ENCODE measurements around the gene RAD51B.

Gene RAD51B

DNA sequence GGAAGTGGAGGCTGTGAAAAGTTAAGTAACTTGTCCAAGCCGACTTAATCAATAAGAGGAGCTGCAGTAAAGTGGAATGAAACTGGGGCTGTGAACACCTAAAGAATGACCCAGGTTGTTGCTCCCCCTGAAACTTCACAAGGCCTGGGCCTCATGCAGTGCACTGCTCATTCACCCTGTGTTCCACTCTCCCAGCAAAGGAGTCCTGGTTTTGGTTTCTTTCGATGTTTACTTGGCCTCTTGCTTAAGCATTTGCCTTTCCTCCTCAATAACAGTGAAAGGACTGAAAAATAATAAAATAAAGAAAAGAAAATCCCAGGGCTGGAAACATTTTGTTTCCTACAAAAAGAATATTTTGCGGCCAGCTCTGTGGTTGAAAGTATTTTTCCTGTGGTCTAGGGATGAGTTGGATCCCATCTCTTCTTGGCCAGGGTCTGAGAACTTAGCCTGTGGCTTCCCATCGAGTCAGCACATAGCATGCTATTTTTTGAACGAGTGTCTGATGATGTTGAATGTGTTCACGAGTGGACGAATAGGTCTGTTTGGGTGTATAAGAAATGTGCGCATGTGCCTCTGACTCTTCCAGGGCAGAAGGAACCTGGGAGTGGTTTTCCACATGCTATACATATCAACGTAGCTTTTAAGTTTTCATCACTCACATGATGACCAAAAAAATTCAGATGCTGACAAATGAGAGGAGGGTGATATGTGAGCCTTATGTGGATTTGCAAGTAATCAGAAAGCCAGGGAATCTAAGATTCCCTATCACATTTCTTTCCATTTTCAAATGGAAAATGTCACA, 623.5 kb downstream of the RAD51B start:
- peak; percentile 64 for DNase-seq (ENCODE audit: low read depth)

DNA sequence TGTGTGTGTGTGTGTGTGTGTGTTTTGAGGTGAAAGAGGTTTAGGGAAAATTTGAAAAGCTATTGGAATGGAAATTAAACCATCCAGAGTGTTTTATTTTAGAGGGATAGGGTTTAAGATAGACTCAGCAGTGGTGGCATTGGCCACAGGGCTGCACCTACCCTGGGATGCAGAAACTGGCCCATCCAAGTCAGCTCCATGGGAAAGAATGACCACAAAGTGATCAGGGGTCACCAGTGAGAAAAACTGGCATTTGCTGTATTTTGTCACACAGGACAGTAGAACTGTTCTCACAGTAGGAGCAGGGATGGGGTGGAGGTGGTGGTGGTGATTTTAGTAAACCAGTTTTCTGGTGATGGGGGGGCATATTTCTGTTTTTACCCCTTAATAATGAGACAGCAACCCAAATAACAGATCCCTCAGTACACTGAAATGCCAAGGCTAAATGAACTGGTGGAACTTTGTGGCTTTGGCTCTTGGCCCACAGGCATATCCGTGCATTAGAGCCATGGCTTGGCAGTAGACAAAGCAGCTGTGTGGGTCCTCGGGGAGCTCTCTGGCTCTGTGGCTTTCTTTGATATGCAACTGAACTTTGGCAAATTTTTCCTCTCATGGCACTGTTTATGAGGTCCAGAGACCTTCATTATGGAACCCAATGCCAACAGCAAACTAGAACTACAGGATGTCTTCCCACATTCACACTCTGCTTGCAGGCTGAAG, 625.0 kb downstream of the RAD51B start:
- peak; percentile 60 for DNase-seq (ENCODE audit: low read depth)

- no peak for DNase-seq (ENCODE audit: low read depth)
These were observed 626.9 kb downstream of the RAD51B start for GRCh38 chr14:68446243-68447040.

- DNase-seq (ENCODE audit: low read depth), result no peak
These were observed 628.1 kb downstream of the RAD51B start for GRCh38 chr14:68447581-68448251.

DNA sequence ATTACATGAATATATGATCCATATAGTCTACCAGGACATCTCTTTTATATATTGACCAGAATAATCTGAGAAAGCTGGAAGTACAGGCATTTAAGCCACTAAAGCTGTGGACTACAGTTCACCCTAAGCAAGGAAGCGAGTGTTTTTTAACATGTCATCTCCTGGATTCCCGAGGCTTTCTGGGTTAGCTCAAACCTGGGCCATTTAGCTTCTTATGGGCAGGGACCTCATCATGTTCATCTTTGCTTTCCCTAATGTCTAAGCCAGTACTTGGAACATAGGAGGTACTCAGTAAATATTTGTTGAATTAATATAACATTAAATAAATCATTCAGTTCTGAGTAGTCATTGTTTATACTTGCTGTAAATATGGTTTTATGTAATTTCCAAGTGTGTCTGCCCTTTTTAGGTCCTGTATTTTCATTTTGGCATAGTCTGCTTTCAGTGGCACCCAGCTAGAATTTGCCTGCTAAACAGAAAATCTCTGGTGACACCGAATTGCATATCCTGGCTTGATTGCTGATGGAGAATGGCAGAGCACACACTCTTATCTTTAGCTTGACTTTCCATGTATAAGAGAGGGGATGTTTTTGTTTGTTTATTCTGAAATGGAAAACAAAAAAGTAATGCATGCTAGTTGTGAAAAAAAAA, 628.8 kb downstream of the RAD51B start:
- no peak for DNase-seq (ENCODE audit: low read depth)

DNA sequence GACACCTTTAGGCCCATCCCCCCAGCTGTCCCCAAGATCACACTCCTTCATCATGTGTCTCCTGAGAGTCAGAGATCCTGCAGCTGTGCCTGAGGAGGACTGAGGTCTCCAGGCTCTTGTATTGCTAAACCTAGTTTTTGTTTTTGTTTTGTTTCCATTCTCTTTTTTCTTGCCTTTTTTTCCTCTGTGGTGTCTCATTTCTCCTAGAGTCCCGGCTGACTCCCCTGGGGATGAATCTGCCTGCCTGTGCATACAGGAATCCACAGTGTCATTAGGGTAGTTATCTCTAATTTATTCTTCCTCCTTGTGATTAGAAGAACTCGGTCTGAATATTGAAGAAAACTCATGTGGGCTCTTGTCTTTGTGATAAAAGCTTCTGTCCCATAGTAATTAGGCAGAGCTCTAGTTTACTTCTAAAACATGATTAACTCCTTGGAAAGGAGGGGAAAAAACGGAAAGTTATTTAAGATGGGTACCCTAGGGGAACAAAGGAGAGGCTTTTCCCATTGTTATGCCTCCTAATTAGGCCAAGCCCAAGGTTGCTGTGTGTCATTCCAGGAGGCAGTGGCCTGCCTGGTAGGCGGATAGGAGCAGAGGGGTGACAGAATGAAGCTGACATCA, 630.1 kb downstream of the RAD51B start:
- DNase-seq (ENCODE audit: low read depth), result no peak

DNA sequence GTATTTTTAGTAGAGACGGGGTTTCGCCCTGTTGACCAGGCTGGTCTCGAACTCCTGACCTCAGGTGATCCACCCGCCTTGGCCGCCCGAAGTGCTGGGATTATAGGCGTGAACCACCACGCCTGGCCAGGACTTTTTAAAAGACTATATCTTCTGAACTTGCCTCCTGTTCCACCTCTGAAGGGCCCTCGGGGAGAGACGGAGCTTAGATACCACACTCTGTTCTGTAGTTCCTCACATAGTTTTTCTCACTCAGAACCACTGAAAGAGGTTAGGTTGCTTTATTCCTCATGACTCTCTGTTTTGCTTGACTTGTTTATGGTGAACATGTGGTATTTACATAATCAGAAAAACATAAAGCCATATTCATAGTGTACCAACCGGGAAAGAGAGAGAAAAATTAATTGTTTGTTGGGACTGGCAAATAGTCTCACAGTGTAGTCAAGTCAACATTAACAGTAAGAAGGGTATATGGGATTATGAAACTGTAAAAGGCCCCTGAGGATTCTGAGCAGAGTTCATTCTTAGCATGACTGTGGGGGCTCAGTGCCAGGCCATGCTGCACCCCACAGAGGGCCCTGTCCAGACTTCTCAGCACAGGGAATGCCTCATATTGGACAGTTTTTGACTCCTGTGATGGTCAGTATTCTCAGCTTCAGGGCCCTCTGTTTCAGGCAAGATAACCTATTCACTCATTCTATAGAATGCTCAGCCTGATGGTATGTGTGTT, 631.0 kb downstream of the RAD51B start:
- DNase-seq (ENCODE audit: low read depth), result no peak

GRCh38 chr14:68451696-68452373, 632.3 kb downstream of the RAD51B start:
- peak; percentile 45 for DNase-seq (ENCODE audit: low read depth)

GRCh38 chr14:68458253-68458652, 638.7 kb downstream of the RAD51B start:
- DNase-seq (ENCODE audit: low read depth), result no peak

- DNase-seq (ENCODE audit: low read depth), result peak; percentile 86
These were observed 639.4 kb downstream of the RAD51B start for GRCh38 chr14:68458840-68459469.

DNA sequence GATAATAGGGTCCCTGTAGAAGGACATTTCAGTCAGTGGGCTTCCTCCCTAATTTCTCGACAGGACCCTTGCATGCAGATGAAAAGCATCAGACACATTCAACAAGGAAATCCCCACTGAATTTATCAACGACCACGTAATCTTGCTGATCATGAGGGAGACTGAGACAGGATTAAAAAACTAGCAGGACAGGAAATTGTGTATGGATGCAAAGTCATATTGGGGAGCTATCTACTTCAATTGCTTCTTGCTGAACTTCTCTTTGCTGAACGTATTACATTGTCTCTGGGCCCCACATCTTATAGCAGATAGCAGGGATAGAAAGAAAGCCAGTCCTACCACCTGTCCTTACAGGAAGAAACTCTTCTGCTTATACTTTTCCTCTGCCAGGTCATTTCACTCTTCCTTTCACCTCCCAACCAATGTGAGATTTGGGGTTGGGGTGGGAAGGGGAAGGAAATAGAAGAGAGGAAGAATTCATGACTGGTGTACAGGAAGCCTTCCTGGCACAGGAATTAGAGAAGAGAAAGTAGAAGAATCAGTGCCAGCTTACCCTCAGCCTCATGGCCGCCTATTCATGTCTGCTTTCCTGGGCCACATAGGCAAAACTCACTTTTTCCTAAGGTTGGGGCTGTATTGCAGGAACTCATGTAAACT, 640.0 kb downstream of the RAD51B start:
- peak; percentile 33 for DNase-seq (ENCODE audit: low read depth)

- DNase-seq (ENCODE audit: low read depth), result no peak
These were observed 641.0 kb downstream of the RAD51B start for GRCh38 chr14:68460541-68460940.

DNA sequence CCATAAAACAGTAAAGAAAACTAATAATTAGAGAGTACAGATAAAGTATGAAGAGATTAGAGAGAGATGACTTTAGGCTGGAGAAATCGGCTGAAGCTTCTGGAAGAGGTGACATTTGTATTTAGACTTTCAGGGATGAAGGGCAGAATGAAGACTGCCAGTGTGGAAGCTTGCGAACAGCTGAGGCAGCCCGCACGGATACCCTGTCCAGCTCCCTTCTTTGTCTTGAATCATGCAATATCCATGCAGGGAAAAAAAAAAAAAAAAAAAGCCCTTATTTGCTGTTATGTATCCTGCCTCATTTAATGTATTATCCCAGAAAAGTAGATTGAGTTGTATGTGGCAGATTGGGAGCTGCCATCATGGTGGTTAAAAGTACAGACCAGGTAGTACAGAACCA, 641.5 kb downstream of the RAD51B start:
- no peak for DNase-seq (ENCODE audit: low read depth)

GRCh38 chr14:68462683-68463082, 643.1 kb downstream of the RAD51B start:
- DNase-seq (ENCODE audit: low read depth), result peak; percentile 88

DNA sequence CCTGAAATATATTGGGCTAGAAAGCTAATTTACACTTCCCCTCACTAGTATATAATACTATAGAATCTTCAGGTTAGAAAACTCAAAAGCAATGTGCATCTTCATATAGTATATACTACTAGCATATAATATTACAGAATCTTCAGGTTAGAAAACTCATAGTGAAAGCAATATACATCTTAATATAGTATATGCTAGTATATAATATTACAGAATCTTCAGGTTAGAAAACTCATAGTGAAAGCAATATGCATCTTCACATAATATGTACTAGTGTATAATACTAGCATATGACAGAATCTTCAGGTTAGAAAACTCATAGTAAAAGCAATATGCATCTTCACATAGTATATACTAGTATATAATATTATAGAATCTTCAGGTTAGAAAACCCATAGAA, 643.7 kb downstream of the RAD51B start:
- DNase-seq (ENCODE audit: low read depth), result no peak

DNA sequence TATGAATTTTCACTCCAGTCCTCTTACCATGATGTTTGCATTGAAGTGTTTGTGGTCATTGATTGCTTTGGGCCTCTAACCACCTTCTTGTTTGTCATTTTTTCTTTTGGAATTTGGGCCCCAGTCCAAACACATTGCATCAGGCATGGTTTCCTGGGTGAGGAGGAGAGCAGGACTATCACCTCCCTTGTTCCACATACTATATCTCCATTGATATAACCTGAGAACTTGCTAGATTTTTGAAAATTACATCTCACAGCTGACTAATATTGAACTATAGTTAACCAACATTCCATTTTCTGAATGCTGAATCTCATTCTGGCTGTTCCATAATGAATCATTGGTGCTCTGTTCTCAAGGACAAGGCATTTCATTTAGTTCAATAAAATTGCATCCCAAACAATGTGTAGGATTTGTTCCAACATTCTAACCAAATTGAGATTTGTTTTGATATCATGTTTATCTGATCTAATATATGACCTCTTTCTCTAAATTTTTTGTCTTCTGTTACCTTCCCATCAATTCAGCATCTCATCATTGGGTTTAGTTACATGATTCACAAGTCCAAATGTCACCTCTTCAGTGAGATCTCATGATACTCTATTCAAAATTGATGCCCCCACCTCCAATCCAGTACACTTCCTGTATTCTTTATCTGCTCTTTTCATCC, 644.3 kb downstream of the RAD51B start:
- peak; percentile 33 for DNase-seq (ENCODE audit: low read depth)

DNA sequence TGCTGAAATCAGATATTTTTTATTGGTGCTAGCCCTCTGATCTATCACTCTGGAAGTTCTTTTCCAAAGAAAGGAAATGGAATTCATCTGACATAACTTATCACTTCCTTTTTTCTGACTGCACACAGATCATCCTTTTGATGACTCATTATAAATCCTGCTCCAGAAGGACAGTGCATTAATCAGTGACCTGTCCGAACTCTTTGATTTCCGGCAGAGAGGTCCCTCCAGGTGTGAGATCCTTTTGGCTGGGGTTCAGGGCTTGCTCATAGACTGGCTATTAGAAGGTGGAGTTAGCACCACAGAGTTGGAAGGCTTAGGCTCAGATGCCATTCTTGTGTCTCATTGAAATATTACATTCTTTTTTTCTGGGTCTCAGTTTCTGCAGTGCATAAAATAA, 645.1 kb downstream of the RAD51B start:
- peak; percentile 85 for DNase-seq (ENCODE audit: low read depth)

GRCh38 chr14:68466491-68466977, 647.0 kb downstream of the RAD51B start:
- peak; percentile 98 for DNase-seq (ENCODE audit: low read depth)

All from iris pigment epithelial cell (primary cell).